Psoas muscle (tissue), 8 donors: ENCODE measurements around the gene CTIF. TPM values are rescaled to one million over a fixed set of nuclear protein-coding genes. Genes with fewer than 3 reads are reported as not detected.

Experiments
- ATAC-seq, 4 donors: fragments of 200-7000 bp; cut with Tn5 transposase; one replicate each; pipeline ENCODE4 v1.9.1; 2020; ENCODE audit warnings: moderate library complexity in 3 of 4, mild to moderate bottlenecking in 2 of 4
- DNase-seq, 2 donors: peaks; one replicate each; pipeline ENCODE4 v3.0.0-alpha.2; 2020
- H3K27ac ChIP-seq: fragments of 200-600 bp; one replicate; pipeline ENCODE4 v1.8.0; 2022
- H3K27me3 ChIP-seq, 3 donors: fragments of 200-600 bp in 1 of 3; one replicate each; pipeline versions ENCODE4 v1.6.1 to v1.8.0; 2013 to 2022; ENCODE audit warnings: low read length in 2 of 3, mild to moderate bottlenecking in 2 of 3, moderate library complexity in 1 of 3; ENCODE audit not compliant: insufficient read depth in 3 of 3
- H3K36me3 ChIP-seq, 2 donors: fragments of 200-600 bp in 1 of 2; one replicate each; pipeline versions ENCODE4 v1.6.1 to v1.8.0; 2013 to 2022; ENCODE audit warnings: low read depth in 1 of 2, mild to moderate bottlenecking in 1 of 2, moderate library complexity in 1 of 2; ENCODE audit not compliant: insufficient read depth in 1 of 2
- H3K4me1 ChIP-seq: fragments of 200-600 bp; one replicate; pipeline ENCODE4 v1.8.0; 2022
- H3K4me3 ChIP-seq: fragments of 200-600 bp; one replicate; pipeline ENCODE4 v1.8.0; 2022; ENCODE audit warnings: mild to moderate bottlenecking
- H3K9me3 ChIP-seq: fragments of 200-600 bp; one replicate; pipeline ENCODE4 v1.8.0; 2022
- CTCF ChIP-seq: fragments of 200-600 bp; IDR thresholded peaks from one replicate; pipeline ENCODE4 v1.8.0; 2022; ENCODE audit warnings: antibody characterized with exemption
- WGBS, 3 donors: extraction: QIAGEN DNeasy Blood & Tissue Kit; methylation state at CpG; one replicate each; pipeline versions ENCODE4 v1.1.6 to v1.1.7; 2013; 5-methylcytosine and 5-hydroxymethylcytosine counted together
- intact Hi-C, 2 donors: fragments of 100-400 bp; cut with DNase I; formaldehyde crosslinking; loops; one replicate each; pipeline versions ENCODE4 v1.11.0 to v1.14.2; 2022
- polyA plus RNA-seq, 3 donors: library from polyadenylated mRNA; stranded (reverse); fragments of 200-250 nt; gene quantifications; one replicate each; pipeline ENCODE4 v1.2.3, GENCODE V29; 2013
- total RNA-seq, 4 donors: library from RNA; stranded (reverse); fragmentation: NEBNext Ultra II Directional in 2 of 4; extraction: Animal tissue kit (Norgen Biotek cat#: 25700) in 2 of 4; gene quantifications; one replicate each; pipeline versions ENCODE4 v1.2.1 to v1.2.4, GENCODE V29; 2021 to 2023
- donor health status: healthy with polysubstance abuse.
- donor health status: DM: no; HTN: no; CAD: no; lungs with moderate emphysema.
- donor health status: Bipolar disorder and iron deficiency.
- donor health status: healthy.
- donor health status: DM: yes; HTN: yes; CAD: no.
- donor health status: DM: no; HTN: no; CAD: no.
- donor health status: DM: no; HTN: no; CAD: no.
- donor health status: DM: yes; HTN: yes; CAD: no.

CTIF gene
- total and polyA plus RNA-seq, 7 donors = 11.3 to 40.5 (median 26.9) TPM

GRCh38 chr18:48682768-48683167, 143.9 kb downstream of the CTIF start:
- Histone ChIP-seq H3K27me3 (no peaks in the 10 kb centered on the region), H3K4me3 (no peak overlapping the region), H3K27ac (no peak overlapping the region), H3K36me3 (no peaks in the 10 kb centered on the region), H3K4me1 (peaks cover 13% of the 10 kb centered on the region), H3K9me3 (no peaks in the 10 kb centered on the region)
- TF ChIP-seq CTCF = no peak
- ATAC-seq (no peak), DNase-seq (no peak)
- 96 to 98% (median 97%) methylated on average over 13 of the region's 13 CpGs for WGBS, 3 donors
- intact Hi-C loops = no loop called here

GRCh38 chr18:48683197-48683596, 144.4 kb downstream of the CTIF start:
- peaks cover 17% of the 10 kb centered on the region for H3K4me1 ChIP-seq
- WGBS, 3 donors = 86 to 91% (median 89%) methylated on average over 6 of the region's 6 CpGs
- no peak overlapping the region for H3K4me3 ChIP-seq
- no peak for TF ChIP-seq CTCF
- no peaks in the 10 kb centered on the region for H3K36me3 ChIP-seq
- no peak for ATAC-seq
- no peaks in the 10 kb centered on the region for H3K9me3 ChIP-seq
- H3K27ac ChIP-seq = no peak overlapping the region
- no peak for DNase-seq
- H3K27me3 ChIP-seq = no peaks in the 10 kb centered on the region
- intact Hi-C loops = no loop called here

GRCh38 chr18:48683661-48684060, 144.8 kb downstream of the CTIF start:
- intact Hi-C loops = no loop called here
- WGBS, 3 donors = 89 to 96% (median 95%) methylated on average over 4 of the region's 4 CpGs
- no peak for ATAC-seq
- no peak overlapping the region for H3K4me3 ChIP-seq
- no peak overlapping the region for H3K27ac ChIP-seq
- peaks cover 18% of the 10 kb centered on the region for H3K4me1 ChIP-seq
- H3K36me3 ChIP-seq = no peaks in the 10 kb centered on the region
- no peak for TF ChIP-seq CTCF
- no peaks in the 10 kb centered on the region for H3K27me3 ChIP-seq
- no peak for DNase-seq
- H3K9me3 ChIP-seq = no peaks in the 10 kb centered on the region

GRCh38 chr18:48687346-48688042, 148.7 kb downstream of the CTIF start:
- DNase-seq = peak in 1 of 2 donors; percentile 34
- WGBS, 3 donors = 50 to 78% (median 74%) methylated on average over 10 of the region's 10 CpGs
- Histone ChIP-seq H3K27me3 (no peaks in the 10 kb centered on the region), H3K36me3 (no peaks in the 10 kb centered on the region), H3K9me3 (no peaks in the 10 kb centered on the region), H3K4me3 (no peak overlapping the region), H3K4me1 (peaks cover 6% of the 10 kb centered on the region), H3K27ac (no peak overlapping the region)
- no peak for TF ChIP-seq CTCF
- peak in 2 of 4 donors; percentile 34 to 52 for ATAC-seq
- intact Hi-C loops = no loop called here

- H3K4me1 ChIP-seq = peaks cover 20% of the 10 kb centered on the region
- intact Hi-C loops = no loop called here
- no peak for ATAC-seq
Measured at GRCh38 chr18:48688961-48689360, 150.1 kb downstream of the CTIF start.

More at GRCh38 chr18:48688961-48689360, 150.1 kb downstream of the CTIF start:
- Histone ChIP-seq H3K4me3 (no peak overlapping the region), H3K36me3 (no peaks in the 10 kb centered on the region), H3K9me3 (no peaks in the 10 kb centered on the region), H3K27ac (no peak overlapping the region), H3K27me3 (no peaks in the 10 kb centered on the region)
- WGBS, 3 donors = 92 to 95% (median 94%) methylated on average over 9 of the region's 9 CpGs
- no peak for TF ChIP-seq CTCF
- peak in 1 of 2 donors; percentile 34 for DNase-seq
